Cardiac fibroblast (primary cell): ENCODE data around the gene MSH3.
A peak's percentile ranks its signal among the peaks of the same experiment; 100 is the strongest.

Experiments used
- DNase-seq, 2 donors: peaks; one replicate each; pipeline versions ENCODE4 v3.0.0 to v3.0.0-alpha.2; 2010; ENCODE audit warnings: low read depth in 2 of 2
- H3K4me3 ChIP-seq, 2 donors: replicated peaks in 1 of 2; 1 replicate in 1 of 2; 2 replicates in 1 of 2; pipeline ENCODE4 v1.5.1; 2011; ENCODE audit warnings: low read depth in 2 of 2, low read length in 2 of 2, mild to moderate bottlenecking in 2 of 2, moderate library complexity in 1 of 2
- TF ChIP-seq, protein P1 (sequence below): IDR thresholded peaks from one replicate; pipeline ENCODE4 v1.5.1; 2011; ENCODE audit warnings: low read depth, mild to moderate bottlenecking, low read length, inconsistent platforms

MSH3 gene

DNA sequence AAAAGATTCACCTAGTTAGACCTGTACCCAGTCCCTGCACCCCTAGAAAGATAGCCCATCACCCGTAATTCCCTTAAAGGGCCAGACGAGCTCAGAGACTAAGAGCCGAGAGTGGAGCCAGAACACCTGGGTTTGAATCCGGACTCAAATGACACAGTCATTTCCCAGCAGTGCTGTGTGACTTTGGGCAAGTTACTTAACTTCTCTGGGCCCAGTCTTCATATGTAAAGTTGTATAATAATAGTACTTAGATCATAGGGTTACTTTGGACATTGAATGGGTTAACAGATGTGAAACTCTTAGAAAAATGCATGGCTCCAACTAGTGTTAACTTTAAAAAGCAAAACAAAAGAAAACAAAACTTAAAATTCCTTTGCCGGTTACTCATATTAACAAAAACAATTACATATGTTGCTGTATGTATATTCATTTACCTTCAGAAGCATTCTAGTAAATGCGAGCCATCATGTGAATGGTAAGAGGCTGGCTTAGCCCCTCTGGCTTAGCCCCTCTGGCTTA is 265.3 kb downstream of the MSH3 start:
- TF ChIP-seq, protein P1, sequence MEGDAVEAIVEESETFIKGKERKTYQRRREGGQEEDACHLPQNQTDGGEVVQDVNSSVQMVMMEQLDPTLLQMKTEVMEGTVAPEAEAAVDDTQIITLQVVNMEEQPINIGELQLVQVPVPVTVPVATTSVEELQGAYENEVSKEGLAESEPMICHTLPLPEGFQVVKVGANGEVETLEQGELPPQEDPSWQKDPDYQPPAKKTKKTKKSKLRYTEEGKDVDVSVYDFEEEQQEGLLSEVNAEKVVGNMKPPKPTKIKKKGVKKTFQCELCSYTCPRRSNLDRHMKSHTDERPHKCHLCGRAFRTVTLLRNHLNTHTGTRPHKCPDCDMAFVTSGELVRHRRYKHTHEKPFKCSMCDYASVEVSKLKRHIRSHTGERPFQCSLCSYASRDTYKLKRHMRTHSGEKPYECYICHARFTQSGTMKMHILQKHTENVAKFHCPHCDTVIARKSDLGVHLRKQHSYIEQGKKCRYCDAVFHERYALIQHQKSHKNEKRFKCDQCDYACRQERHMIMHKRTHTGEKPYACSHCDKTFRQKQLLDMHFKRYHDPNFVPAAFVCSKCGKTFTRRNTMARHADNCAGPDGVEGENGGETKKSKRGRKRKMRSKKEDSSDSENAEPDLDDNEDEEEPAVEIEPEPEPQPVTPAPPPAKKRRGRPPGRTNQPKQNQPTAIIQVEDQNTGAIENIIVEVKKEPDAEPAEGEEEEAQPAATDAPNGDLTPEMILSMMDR, result no peak
- DNase-seq, result peak in 1 of 2 donors; percentile 18
- no peak overlapping the region for H3K4me3 ChIP-seq

DNA sequence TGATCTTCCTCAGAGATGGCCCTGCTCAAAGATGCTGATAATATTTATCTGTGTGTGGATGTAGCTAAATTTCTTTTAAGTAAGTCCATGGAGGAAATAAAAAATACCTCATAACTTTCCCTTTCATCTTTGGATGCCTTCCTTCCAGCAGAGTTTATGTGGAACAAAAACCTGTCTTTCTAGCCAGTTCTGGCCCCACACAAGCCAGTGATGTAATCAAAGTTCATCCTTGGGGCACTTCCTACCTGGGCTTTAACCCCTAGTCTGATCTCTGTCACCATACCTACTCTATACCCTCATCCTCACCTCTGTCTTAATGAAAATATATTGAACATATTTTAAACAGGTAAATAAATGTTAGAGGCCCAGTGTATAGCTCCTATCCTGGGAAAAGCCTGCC is 265.9 kb downstream of the MSH3 start:
- TF ChIP-seq, protein P1, result no peak
- DNase-seq, result no peak

DNA sequence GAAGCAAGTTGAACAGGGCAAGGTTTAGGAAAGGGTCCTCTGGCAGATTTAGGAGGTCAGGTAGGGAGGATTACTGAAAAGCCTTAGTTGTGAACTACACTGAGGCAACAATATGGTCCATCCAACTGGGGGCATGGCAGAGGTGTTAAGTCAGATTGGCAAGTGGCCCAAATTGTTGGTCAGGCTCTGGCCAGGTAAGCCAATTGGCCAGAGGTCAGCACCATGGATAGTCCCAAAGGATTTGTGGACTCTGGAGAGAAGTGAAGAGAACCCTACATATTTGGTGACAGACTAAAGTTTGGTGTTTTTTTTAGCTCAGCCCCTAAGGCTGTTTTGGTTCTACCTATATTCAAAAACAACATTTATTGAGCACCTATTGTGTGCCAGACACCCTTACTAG is 266.6 kb downstream of the MSH3 start:
- no peak overlapping the region for H3K4me3 ChIP-seq
- DNase-seq, result no peak
- TF ChIP-seq, protein P1, result no peak

More for the DNA sequence above, 265.9 kb downstream of the MSH3 start:
- H3K4me3 ChIP-seq, result no peak overlapping the region

DNA sequence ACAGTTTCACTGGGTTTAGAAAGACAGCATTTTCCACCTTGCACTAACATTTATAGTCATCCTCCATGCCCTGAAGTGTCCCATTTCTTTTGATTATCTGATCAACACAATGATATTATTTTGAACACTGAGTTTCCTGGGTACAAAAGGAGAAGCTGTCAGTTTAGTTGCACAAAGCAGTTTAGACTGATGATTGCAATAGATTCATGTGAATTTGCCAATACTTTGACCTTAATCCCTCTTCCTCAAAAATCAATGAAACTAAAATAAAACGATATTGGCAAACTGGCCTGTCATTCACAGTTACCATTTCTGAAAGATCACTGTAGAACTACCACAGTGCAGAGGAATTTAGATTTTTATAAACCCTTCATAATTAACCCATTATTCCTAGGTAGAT is 271.5 kb downstream of the MSH3 start:
- DNase-seq, result no peak
- TF ChIP-seq, protein P1, result no peak
- no peak overlapping the region for H3K4me3 ChIP-seq
